Ishikawa (cell line): ENCODE results near the gene TBC1D14.

Experiments used
- EP300 ChIP-seq: IDR thresholded peaks from 2 replicates; pipeline ENCODE4 v1.6.1; 2012; ENCODE audit warnings: borderline replicate concordance
- FOXM1 ChIP-seq: IDR thresholded peaks from 2 replicates; pipeline ENCODE4 v1.6.1; 2012; ENCODE audit warnings: low read depth, borderline replicate concordance
- RAD21 ChIP-seq: IDR thresholded peaks from 2 replicates; pipeline ENCODE4 v1.6.1; 2012; ENCODE audit warnings: low read depth
- TAF1 ChIP-seq: IDR thresholded peaks from 2 replicates; pipeline ENCODE4 v1.6.1; 2012; ENCODE audit warnings: low read depth, mild to moderate bottlenecking
- TCF12 ChIP-seq: IDR thresholded peaks from 2 replicates; pipeline ENCODE4 v1.6.1; 2012; ENCODE audit warnings: low read depth
- YY1 ChIP-seq: IDR thresholded peaks from 2 replicates; pipeline ENCODE4 v1.6.1; 2012; ENCODE audit warnings: low read depth
- TF ChIP-seq, protein P1 (sequence below): IDR thresholded peaks from 2 replicates; pipeline ENCODE4 v1.6.1; 2012; ENCODE audit warnings: low read depth, mild to moderate bottlenecking
- TF ChIP-seq, protein P2 (sequence below): IDR thresholded peaks from 2 replicates; pipeline ENCODE4 v1.6.1; 2012
- TF ChIP-seq, protein P3 (sequence below): IDR thresholded peaks from 2 replicates; pipeline ENCODE4 v1.6.1; 2012

DNA sequence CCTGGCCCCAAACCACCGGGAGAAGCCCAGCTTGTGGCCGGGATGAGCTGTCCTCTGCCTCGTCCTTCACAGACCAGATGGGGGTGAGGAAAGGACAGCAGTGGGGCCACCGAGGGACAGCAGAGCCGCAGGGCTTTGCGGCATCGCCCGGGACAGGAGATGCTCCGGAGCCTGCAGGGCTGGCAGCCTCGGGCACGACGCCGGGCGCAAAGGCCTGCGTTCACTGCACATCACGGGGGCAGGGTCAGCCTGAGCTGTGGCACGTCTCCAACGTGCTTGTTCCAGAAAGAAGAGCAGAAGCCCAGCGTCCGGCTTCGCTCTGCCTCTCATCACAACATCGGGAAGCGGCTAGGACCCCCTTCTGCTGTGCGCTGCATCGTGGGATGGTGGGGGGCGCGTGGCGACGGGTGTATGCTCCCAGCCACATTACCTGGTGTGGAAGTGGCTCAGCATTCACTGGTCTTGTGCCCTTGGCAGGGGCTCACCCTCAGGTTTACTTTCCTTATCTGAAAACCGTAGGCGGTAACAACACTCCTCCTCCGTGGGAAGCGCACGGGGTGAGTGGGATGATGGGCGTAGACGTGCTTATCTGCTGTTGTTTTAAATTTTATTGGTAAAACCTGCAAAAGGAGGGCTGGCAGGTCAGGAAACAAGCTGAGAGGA lies 141.0 kb downstream of the TBC1D14 start:
- TF ChIP-seq TCF12 = no peak
- no peak for TF ChIP-seq FOXM1
- TF ChIP-seq, protein P1, sequence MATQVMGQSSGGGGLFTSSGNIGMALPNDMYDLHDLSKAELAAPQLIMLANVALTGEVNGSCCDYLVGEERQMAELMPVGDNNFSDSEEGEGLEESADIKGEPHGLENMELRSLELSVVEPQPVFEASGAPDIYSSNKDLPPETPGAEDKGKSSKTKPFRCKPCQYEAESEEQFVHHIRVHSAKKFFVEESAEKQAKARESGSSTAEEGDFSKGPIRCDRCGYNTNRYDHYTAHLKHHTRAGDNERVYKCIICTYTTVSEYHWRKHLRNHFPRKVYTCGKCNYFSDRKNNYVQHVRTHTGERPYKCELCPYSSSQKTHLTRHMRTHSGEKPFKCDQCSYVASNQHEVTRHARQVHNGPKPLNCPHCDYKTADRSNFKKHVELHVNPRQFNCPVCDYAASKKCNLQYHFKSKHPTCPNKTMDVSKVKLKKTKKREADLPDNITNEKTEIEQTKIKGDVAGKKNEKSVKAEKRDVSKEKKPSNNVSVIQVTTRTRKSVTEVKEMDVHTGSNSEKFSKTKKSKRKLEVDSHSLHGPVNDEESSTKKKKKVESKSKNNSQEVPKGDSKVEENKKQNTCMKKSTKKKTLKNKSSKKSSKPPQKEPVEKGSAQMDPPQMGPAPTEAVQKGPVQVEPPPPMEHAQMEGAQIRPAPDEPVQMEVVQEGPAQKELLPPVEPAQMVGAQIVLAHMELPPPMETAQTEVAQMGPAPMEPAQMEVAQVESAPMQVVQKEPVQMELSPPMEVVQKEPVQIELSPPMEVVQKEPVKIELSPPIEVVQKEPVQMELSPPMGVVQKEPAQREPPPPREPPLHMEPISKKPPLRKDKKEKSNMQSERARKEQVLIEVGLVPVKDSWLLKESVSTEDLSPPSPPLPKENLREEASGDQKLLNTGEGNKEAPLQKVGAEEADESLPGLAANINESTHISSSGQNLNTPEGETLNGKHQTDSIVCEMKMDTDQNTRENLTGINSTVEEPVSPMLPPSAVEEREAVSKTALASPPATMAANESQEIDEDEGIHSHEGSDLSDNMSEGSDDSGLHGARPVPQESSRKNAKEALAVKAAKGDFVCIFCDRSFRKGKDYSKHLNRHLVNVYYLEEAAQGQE = no peak
- TF ChIP-seq, protein P2, sequence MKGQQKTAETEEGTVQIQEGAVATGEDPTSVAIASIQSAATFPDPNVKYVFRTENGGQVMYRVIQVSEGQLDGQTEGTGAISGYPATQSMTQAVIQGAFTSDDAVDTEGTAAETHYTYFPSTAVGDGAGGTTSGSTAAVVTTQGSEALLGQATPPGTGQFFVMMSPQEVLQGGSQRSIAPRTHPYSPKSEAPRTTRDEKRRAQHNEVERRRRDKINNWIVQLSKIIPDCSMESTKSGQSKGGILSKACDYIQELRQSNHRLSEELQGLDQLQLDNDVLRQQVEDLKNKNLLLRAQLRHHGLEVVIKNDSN = no peak
- no peak for TF ChIP-seq RAD21
- TF ChIP-seq EP300 = no peak
- TF ChIP-seq, protein P3, sequence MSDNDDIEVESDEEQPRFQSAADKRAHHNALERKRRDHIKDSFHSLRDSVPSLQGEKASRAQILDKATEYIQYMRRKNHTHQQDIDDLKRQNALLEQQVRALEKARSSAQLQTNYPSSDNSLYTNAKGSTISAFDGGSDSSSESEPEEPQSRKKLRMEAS = no peak
- no peak for TF ChIP-seq TAF1
- no peak for TF ChIP-seq YY1
